Measurements from ENCODE around the gene NRXN3. TPM values are rescaled to one million over a fixed set of nuclear protein-coding genes. Genes with fewer than 3 reads are reported as not detected.

NRXN3 gene
- total and polyA plus RNA-seq, 2 of the 4 experiments (the other 2 are of a cell fraction): 4.8 to 25.1 TPM

- Histone ChIP-seq H2AK9ac (replicated peaks; ENCODE audit: low read depth, low read length, poor library complexity) (no peak overlapping the region), H2AK5ac (ENCODE audit: low read depth, low read length) (no peak overlapping the region), H3K9me1 (ENCODE audit: insufficient read depth, low read length) (no peaks in the 10 kb centered on the region), H3K18ac (ENCODE audit: low read depth, low read length) (no peak overlapping the region), H4K20me1 (ENCODE audit: insufficient read depth, low read length) (no peaks in the 10 kb centered on the region), H2BK120ac (ENCODE audit: low read depth, low read length) (no peak overlapping the region), H3K79me1 (ENCODE audit: low read depth in 1 of 2, low read length in 2 of 2) (no peaks in the 10 kb centered on the region), H3K14ac (replicated peaks; ENCODE audit: low read depth, low read length) (no peak overlapping the region), H3K9ac (ENCODE audit: low read depth, low read length) (no peak overlapping the region), H3K4ac (ENCODE audit: low read depth, low read length) (no peak overlapping the region), H3K36me3 (ENCODE audit: control insufficient read depth, insufficient read depth, low read length) (no peaks in the 10 kb centered on the region), H4K5ac (ENCODE audit: low read depth, low read length) (no peak overlapping the region), H3K56ac (ENCODE audit: extremely low read depth, insufficient read depth, low read length) (no peak overlapping the region), H3K4me3 (ENCODE audit: insufficient read depth, low read depth, low read length) (no peak overlapping the region), H3K23ac (ENCODE audit: low read depth, low read length) (no peak overlapping the region), H3K27me3 (ENCODE audit: control insufficient read depth, insufficient read depth, low read length) (no peaks in the 10 kb centered on the region), H3K9me3 (ENCODE audit: control insufficient read depth, insufficient read depth, low read length) (peaks cover 24% of the 10 kb centered on the region), H2BK5ac (ENCODE audit: low read depth, low read length, poor library complexity, severe bottlenecking) (no peak overlapping the region), H3K4me1 (ENCODE audit: control insufficient read depth, insufficient read depth, low read length) (no peaks in the 10 kb centered on the region), H2AFZ (replicated peaks; ENCODE audit: low read length, poor library complexity) (no peak overlapping the region), H2BK15ac (ENCODE audit: low read depth, low read length) (no peak overlapping the region), H3K4me2 (ENCODE audit: low read depth, low read length) (no peak overlapping the region), H4K91ac (ENCODE audit: insufficient read depth, low read depth, low read length) (no peak overlapping the region), H2BK20ac (ENCODE audit: low read depth, low read length) (no peak overlapping the region), H4K8ac (ENCODE audit: low read depth in 2 of 2, low read length in 2 of 2) (no peak overlapping the region), H3K27ac (ENCODE audit: insufficient read depth, low read length) (no peak overlapping the region)
- BruUV-seq (replicated peaks): no TSS peak
- TF ChIP-seq RCOR1 (IDR thresholded peaks at IDR 0.05; ENCODE audit: insufficient replicate concordance, low read length) (no peak), RFX5 (IDR thresholded peaks at IDR 0.05; ENCODE audit: low read depth, low read length) (no peak), MXI1 (IDR thresholded peaks at IDR 0.05; ENCODE audit: borderline replicate concordance, low read depth, low read length) (no peak), CEBPB (IDR thresholded peaks at IDR 0.05; ENCODE audit: low read depth, low read length) (no peak), POLR2A (IDR thresholded peaks at IDR 0.05; ENCODE audit: low read depth, low read length) (no peak), BHLHE40 (IDR thresholded peaks at IDR 0.05; ENCODE audit: low read depth, low read length) (no peak), RAD21 (IDR thresholded peaks at IDR 0.05; ENCODE audit: low read length) (no peak), SMC3 (IDR thresholded peaks at IDR 0.05; ENCODE audit: low read depth, low read length) (no peak), ELK1 (IDR thresholded peaks at IDR 0.05; ENCODE audit: borderline replicate concordance, low read depth, low read length) (no peak), FOS (IDR thresholded peaks at IDR 0.05; ENCODE audit: low read depth, low read length) (no peak), MAFK (IDR thresholded peaks at IDR 0.05; ENCODE audit: low read depth, low read length) (no peak), USF2 (IDR thresholded peaks at IDR 0.05; ENCODE audit: low read depth, low read length) (no peak), CHD1 (IDR thresholded peaks at IDR 0.05; ENCODE audit: low read depth, low read length) (no peak), CTCF (conservative IDR thresholded peaks at IDR 0.05; ENCODE audit: low read depth, low read length) (no peak), NFE2L2 (IDR thresholded peaks at IDR 0.05; ENCODE audit: low read depth, low read length) (no peak)
- DNase-seq (no peak), ATAC-seq (ENCODE audit: low read depth) (no peak)
- WGBS, 2 experiments (ENCODE audit: extremely low coverage in 2 of 2, insufficient read length in 1 of 2): 0% methylated on average over 1 of the region's 3 CpGs; no CpG with 5 or more reads in 1 of the 2 experiments
- intact Hi-C loops (cut with micrococcal nuclease): no loop called here
- ChIA-PET POLR2A (ENCODE audit: unreplicated experiment) (no interaction called here), CTCF (no interaction called here)
- dilution Hi-C loops (cut with HindIII; ENCODE audit: low sequenced_read_pairs, unreplicated experiment): no loop called here
- in situ Hi-C loops (cut with MboI; ENCODE audit: low sequenced_read_pairs): no loop called here
These were observed 244.0 kb downstream of the NRXN3 start for GRCh38 chr14:78414172-78414571.

All from IMR-90 (cell line).